Right lobe of liver (tissue), 6 donors: ENCODE data around the gene MAPK14. TPM values are rescaled to one million over a fixed set of nuclear protein-coding genes. Genes with fewer than 3 reads are reported as not detected.

Experiments used
- ATAC-seq, 4 donors: fragments of 200-7000 bp; cut with Tn5 transposase; one replicate each; pipeline ENCODE4 v1.9.1; 2020; ENCODE audit warnings: mild to moderate bottlenecking in 4 of 4, moderate library complexity in 4 of 4
- DNase-seq, 3 donors: peaks; one replicate each; pipeline ENCODE4 v3.0.0-alpha.2; 2020
- H3K27ac ChIP-seq, 3 donors: fragments of 200-600 bp; one replicate each; pipeline ENCODE4 v1.8.0; 2022
- H3K27me3 ChIP-seq, 2 donors: fragments of 200-600 bp; one replicate each; pipeline ENCODE4 v1.8.0; 2022
- H3K36me3 ChIP-seq, 4 donors: fragments of 200-600 bp; sonication (generic) in 1 of 4; one replicate each; pipeline versions ENCODE4 v1.5.1 to v1.8.0; 2017 to 2022; ENCODE audit warnings: control low read depth in 1 of 4
- H3K4me1 ChIP-seq, 4 donors: fragments of 200-600 bp; sonication (generic) in 1 of 4; one replicate each; pipeline versions ENCODE4 v1.5.1 to v1.8.0; 2017 to 2022; ENCODE audit warnings: control low read depth in 1 of 4
- H3K4me3 ChIP-seq, 3 donors: fragments of 200-600 bp; one replicate each; pipeline ENCODE4 v1.8.0; 2022
- H3K9me3 ChIP-seq, 4 donors: fragments of 200-600 bp; sonication (generic) in 1 of 4; one replicate each; pipeline versions ENCODE4 v1.5.1 to v1.8.0; 2017 to 2022; ENCODE audit warnings: control low read depth in 1 of 4
- POLR2A ChIP-seq: fragments of 450-650 bp; IDR thresholded peaks from one replicate; pipeline ENCODE4 v1.6.1; 2017; ENCODE audit warnings: antibody characterized with exemption, mild to moderate bottlenecking
- WGBS: methylation state at CpG from one replicate; pipeline ENCODE4 v1.1.6; 2018; ENCODE audit warnings: low coverage, low lambda C conversion rate; ENCODE audit not compliant: insufficient coverage; ENCODE audit errors: missing lambda C conversion rate; 5-methylcytosine and 5-hydroxymethylcytosine counted together
- intact Hi-C, 2 donors: fragments of 100-400 bp; cut with DNase I; formaldehyde crosslinking; loops; one replicate each; pipeline versions ENCODE4 v1.11.2 to v1.14.1; 2022
- total RNA-seq, 6 experiments: library from RNA; depleted of rRNA in 2 of 6; stranded (reverse); fragments of >200 nt in 2 of 6; fragmentation: NEBNext Ultra II Directional in 3 of 6; extraction: Animal tissue kit (Norgen Biotek cat#: 25700) in 3 of 6; gene quantifications; one replicate each; pipeline versions ENCODE4 v1.1.0 to v1.2.4, GENCODE V29; 2016 to 2023
- TF ChIP-seq, protein P1 (sequence below), 4 donors: fragments of 200-600 bp in 3 of 4; fragments of 450-650 bp in 1 of 4; IDR thresholded peaks; one replicate each; pipeline versions ENCODE4 v1.5.1 to v1.8.0; 2016 to 2022; ENCODE audit warnings: antibody characterized with exemption in 4 of 4, mild to moderate bottlenecking in 2 of 4
- donor health status: DM: no; HTN: yes; CAD: no.
- donor health status: DM: no; HTN: no; CAD: no.
- donor health status: DM: no; HTN: no; CAD: no.
- donor health status: DM: no; HTN: yes; CAD: no.
- donor health status: DM: no; HTN: yes; CAD: no.

Gene MAPK14
- total RNA-seq, 6 experiments from 2014 or later: 37.9 to 53.3 (median 45.3) TPM

DNA sequence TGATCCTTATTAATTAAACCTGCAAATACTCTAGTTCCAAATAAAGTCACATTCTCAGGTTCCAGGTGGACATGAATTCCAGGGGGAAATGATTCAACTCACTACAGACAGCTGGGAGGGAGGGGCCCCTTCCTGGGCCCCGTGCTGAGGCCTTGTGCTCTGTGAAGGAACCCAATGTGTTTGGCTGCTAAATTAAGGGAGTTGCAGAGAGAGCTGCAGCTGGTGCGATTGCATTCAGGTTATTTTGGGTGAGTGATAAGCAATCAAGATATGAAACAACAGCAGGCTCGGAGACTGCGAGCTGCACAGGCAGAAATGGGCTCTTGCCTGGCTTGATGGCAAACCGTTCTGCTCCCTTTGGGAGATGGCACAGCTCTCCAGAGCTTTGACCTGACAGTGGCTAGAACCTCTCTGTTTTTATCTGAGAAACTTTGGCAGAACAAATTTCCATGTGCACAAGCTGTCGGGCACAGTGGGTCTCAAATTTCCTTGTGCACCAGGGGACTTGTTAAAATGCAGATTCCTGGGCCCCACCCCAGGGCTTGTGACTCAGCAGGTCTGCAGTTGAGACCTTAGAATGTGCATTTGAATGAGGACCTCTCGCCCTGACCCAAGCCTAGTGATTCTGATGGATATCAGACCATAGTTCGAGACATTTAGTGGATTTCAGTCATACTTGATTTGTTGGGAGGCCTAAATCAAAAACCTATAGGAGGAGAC lies 112.5 kb downstream of the MAPK14 start:
- intact Hi-C loops: loop anchor here in 1 of 2 donors (10.0 kb wide), 1 partner anchor 215 kb away; no protein-coding TSS in a partner anchor
- peaks cover 0 to 4% (median 0%) of the 10 kb centered on the region in 4 donors for H3K36me3 ChIP-seq
- ATAC-seq: no peak

DNA sequence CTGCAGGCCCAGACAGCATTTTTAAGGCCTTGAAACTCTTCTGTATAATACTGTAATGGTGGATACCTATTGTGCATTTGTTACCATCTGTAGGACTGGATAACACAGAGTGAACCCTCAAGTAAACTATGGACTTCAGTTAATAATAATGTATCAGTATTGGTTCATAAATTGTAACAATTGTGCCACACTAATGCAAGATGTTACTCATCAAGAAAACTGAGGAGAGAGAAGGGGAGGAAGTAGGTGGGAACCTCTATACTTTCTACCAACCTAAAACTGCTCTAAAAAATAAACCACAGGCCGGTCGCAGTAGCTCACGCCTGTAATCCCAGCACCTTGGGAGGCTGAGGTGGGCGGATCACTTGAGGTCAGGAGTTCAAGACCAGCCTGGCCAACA lies 113.5 kb downstream of the MAPK14 start:
- no peak overlapping the region for H3K4me3 ChIP-seq
- H3K27ac ChIP-seq: no peak overlapping the region
- DNase-seq (no peak), ATAC-seq (no peak)
- TF ChIP-seq, protein P1, sequence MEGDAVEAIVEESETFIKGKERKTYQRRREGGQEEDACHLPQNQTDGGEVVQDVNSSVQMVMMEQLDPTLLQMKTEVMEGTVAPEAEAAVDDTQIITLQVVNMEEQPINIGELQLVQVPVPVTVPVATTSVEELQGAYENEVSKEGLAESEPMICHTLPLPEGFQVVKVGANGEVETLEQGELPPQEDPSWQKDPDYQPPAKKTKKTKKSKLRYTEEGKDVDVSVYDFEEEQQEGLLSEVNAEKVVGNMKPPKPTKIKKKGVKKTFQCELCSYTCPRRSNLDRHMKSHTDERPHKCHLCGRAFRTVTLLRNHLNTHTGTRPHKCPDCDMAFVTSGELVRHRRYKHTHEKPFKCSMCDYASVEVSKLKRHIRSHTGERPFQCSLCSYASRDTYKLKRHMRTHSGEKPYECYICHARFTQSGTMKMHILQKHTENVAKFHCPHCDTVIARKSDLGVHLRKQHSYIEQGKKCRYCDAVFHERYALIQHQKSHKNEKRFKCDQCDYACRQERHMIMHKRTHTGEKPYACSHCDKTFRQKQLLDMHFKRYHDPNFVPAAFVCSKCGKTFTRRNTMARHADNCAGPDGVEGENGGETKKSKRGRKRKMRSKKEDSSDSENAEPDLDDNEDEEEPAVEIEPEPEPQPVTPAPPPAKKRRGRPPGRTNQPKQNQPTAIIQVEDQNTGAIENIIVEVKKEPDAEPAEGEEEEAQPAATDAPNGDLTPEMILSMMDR (IDR thresholded peaks at IDR 0.05): no peak
- no peak for TF ChIP-seq POLR2A
- WGBS: 92% methylated on average over 2 of the region's 4 CpGs
- H3K27me3 ChIP-seq: no peaks in the 10 kb centered on the region
- no peaks in the 10 kb centered on the region for H3K9me3 ChIP-seq
- no peaks in the 10 kb centered on the region for H3K4me1 ChIP-seq
- intact Hi-C loops: no loop called here
- H3K36me3 ChIP-seq: peaks cover 0 to 4% (median 0%) of the 10 kb centered on the region in 4 donors

More for the DNA sequence above, 112.5 kb downstream of the MAPK14 start:
- Histone ChIP-seq H3K4me3 (no peak overlapping the region), H3K27ac (no peak overlapping the region), H3K9me3 (no peaks in the 10 kb centered on the region), H3K4me1 (no peaks in the 10 kb centered on the region), H3K27me3 (no peaks in the 10 kb centered on the region)
- DNase-seq: peak in 1 of 3 donors; percentile 30
- WGBS: 83% methylated on average over 5 of the region's 8 CpGs
- no peak for TF ChIP-seq POLR2A
- TF ChIP-seq, protein P1 (IDR thresholded peaks at IDR 0.05): no peak

DNA sequence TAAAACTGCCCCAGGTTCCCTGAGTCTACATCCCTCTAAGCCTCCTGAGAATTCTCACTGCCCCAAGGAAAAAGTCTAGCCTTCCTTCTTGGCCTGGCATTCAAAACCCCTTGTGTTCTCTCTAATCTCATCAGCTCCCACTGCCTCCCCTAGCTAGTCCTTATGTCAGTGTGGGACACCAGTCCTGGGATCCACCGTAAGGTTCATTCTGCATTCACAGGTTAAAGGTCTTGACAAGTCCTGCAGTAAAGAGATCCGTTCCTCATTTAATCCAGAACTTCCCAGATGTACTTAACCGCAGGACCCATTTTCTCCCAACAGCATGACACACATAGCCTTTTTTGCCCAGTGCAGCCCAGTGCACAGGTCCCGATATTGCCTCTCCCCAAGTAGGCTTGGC lies 114.4 kb downstream of the MAPK14 start:
- TF ChIP-seq, protein P1 (IDR thresholded peaks at IDR 0.05): no peak
- no peak for TF ChIP-seq POLR2A
- no peak overlapping the region for H3K4me3 ChIP-seq
- WGBS: 97% methylated on average over 3 of the region's 4 CpGs
- peaks cover 0 to 4% (median 0%) of the 10 kb centered on the region in 4 donors for H3K36me3 ChIP-seq
- DNase-seq (no peak), ATAC-seq (no peak)
- H3K4me1 ChIP-seq: no peaks in the 10 kb centered on the region
- no peak overlapping the region for H3K27ac ChIP-seq
- intact Hi-C loops: no loop called here
- H3K9me3 ChIP-seq: no peaks in the 10 kb centered on the region
- no peaks in the 10 kb centered on the region for H3K27me3 ChIP-seq

DNA sequence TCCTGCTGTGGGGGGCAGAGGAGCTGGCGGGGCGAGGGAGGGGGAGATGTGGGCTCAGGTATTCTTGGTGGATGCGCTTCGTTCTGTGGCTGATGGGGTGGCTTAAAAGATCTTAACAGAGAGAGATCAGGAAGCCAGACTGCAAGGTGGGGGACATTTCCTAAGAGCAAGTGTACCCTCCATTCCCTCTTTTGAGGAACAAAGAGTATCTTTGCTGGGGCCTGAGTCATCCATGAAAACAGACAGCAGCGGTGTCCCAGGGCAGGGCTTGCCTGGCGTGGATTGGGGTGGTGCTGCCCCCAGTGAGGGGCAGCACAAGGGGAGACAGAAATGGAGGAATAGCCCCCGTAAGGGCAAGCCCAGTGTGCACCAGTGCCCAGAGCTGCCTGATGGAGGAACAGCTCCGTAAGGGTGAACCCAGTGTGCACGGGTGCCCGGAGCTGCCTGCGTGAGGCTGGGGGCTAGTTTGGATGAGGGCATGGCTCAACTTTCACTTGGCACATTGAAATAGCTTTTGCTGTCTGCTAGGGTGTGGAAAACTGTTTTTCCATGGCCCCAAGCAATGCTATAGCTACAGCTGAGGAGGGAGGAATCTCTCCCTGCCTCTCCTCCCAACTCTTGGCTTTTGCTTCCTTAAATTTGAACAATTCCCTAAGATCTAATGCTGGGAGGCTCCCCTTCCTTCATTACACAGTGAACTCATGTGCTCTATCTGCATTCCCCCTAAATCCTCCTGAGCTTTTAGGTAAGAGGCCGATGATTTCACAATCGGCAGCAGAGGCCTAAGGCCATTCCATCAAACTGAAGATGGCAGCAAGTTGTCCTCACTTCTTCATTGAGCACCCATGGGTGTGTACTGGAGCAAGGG lies 115.6 kb downstream of the MAPK14 start:
- Histone ChIP-seq H3K27ac (no peak overlapping the region), H3K4me3 (no peak overlapping the region), H3K27me3 (no peaks in the 10 kb centered on the region), H3K4me1 (no peaks in the 10 kb centered on the region), H3K36me3 (peaks cover 0 to 4% (median 0%) of the 10 kb centered on the region in 4 donors), H3K9me3 (no peaks in the 10 kb centered on the region)
- no peak for ATAC-seq
- DNase-seq: no peak
- WGBS: 94% methylated on average over 6 of the region's 13 CpGs
- TF ChIP-seq, protein P1 (IDR thresholded peaks at IDR 0.05): no peak
- TF ChIP-seq POLR2A: no peak
- intact Hi-C loops: no loop called here
